Stimulated activated CD8-positive, alpha-beta memory T cell treated with anti-CD3 and anti-CD28 coated beads, Interleukin-7, amount 100 ng/mL, for 1 hour (primary cell): ENCODE data around the gene PCYT2.

ENCODE experiments used
- DNase-seq, 2 donors: peaks; one replicate each; pipeline ENCODE4 v3.0.0-alpha.2; 2020; ENCODE audit warnings: low read depth in 2 of 2

PCYT2 gene

GRCh38 chr17:81858967-81859905 lies 52.0 kb downstream of the PCYT2 start:
- DNase-seq = no peak

GRCh38 chr17:81858170-81858966 lies 52.8 kb downstream of the PCYT2 start:
- DNase-seq = no peak

- DNase-seq = no peak
These were observed 56.0 kb downstream of the PCYT2 start for GRCh38 chr17:81854974-81855774.

- DNase-seq = no peak
These were observed 59.0 kb downstream of the PCYT2 start for GRCh38 chr17:81852237-81852636.

- DNase-seq = no peak
These were observed 59.8 kb downstream of the PCYT2 start for GRCh38 chr17:81851423-81851822.
